ENCODE data around the gene C1D.

DNA sequence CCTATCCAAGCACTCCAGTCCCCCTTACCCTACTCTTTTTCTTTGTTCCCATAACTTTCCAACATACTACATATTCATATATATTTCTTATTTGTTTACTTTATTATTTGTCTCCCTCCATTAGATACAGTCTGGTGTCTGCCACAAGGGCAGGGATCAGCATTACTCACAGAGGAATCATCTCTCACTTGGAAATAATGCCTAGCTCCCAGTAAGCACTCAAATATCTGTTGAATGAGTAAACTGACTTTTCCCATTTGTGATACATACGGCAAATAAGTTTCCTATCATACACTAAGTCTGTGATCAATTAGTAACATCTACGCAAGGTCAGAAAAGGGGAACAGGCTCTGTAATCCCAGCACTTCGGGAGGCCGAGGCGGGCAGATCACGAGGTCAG lies 18.7 kb downstream of the C1D start:
- TF ChIP-seq, protein P1, sequence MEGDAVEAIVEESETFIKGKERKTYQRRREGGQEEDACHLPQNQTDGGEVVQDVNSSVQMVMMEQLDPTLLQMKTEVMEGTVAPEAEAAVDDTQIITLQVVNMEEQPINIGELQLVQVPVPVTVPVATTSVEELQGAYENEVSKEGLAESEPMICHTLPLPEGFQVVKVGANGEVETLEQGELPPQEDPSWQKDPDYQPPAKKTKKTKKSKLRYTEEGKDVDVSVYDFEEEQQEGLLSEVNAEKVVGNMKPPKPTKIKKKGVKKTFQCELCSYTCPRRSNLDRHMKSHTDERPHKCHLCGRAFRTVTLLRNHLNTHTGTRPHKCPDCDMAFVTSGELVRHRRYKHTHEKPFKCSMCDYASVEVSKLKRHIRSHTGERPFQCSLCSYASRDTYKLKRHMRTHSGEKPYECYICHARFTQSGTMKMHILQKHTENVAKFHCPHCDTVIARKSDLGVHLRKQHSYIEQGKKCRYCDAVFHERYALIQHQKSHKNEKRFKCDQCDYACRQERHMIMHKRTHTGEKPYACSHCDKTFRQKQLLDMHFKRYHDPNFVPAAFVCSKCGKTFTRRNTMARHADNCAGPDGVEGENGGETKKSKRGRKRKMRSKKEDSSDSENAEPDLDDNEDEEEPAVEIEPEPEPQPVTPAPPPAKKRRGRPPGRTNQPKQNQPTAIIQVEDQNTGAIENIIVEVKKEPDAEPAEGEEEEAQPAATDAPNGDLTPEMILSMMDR (IDR thresholded peaks at IDR 0.05; ENCODE audit: low read depth, low read length) = no peak
- TF ChIP-seq POLR2A (IDR thresholded peaks at IDR 0.05; ENCODE audit: extremely low read depth, insufficient read length) (no peak), MYC (IDR thresholded peaks at IDR 0.05; ENCODE audit: low read depth, low read length) (no peak)
- TF ChIP-seq, protein P2, sequence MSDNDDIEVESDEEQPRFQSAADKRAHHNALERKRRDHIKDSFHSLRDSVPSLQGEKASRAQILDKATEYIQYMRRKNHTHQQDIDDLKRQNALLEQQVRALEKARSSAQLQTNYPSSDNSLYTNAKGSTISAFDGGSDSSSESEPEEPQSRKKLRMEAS (IDR thresholded peaks at IDR 0.05; ENCODE audit: low read depth, low read length) = no peak
